MCF 10A (cell line): ENCODE measurements around the gene MUSK. TPM values are rescaled to one million over a fixed set of nuclear protein-coding genes. Genes with fewer than 3 reads are reported as not detected.
"Not testable (repeated sequence)": the region's sequence is repeated elsewhere in the genome, so short reads cannot be mapped to it uniquely, and the experiment has no call there.

Experiments
- BruUV-seq: library from RNA; stranded (reverse); fragments of 400-500 nt; replicated peaks from 2 replicates; lab custom pipeline; 2021; lab: Mats Ljungman, UMichigan
- CTCF ChIA-PET: fragments of 300-600 bp; sonication (Branson Sonifier 250); formaldehyde crosslinking; extraction: SDS; loops from one replicate; lab custom pipeline; 2021; ENCODE audit warnings: antibody characterized with exemption, inconsistent platforms; lab: Yijun Ruan, JAX
- POLR2A ChIA-PET: fragments of 300-600, 350-650 bp; sonication (Branson Sonifier 250); formaldehyde crosslinking; extraction: SDS; loops from one replicate; lab custom pipeline; 2020; ENCODE audit warnings: antibody characterized with exemption, inconsistent platforms; lab: Yijun Ruan, JAX
- DNase-seq: peaks from one replicate; pipeline ENCODE4 v3.0.0-alpha.2; 2018; ENCODE audit not compliant: unreplicated experiment
- H3K27ac Mint-ChIP-seq: one replicate; pipeline ENCODE4 v1.8.0; 2022; ENCODE audit warnings: mild to moderate bottlenecking, low read depth, mixed read lengths; ENCODE audit not compliant: unreplicated experiment
- H3K27me3 Mint-ChIP-seq: one replicate; pipeline ENCODE4 v1.8.0; 2022; ENCODE audit warnings: mixed read lengths; ENCODE audit not compliant: insufficient read depth, unreplicated experiment
- H3K36me3 Mint-ChIP-seq: one replicate; pipeline ENCODE4 v1.8.0; 2022; ENCODE audit warnings: mild to moderate bottlenecking, moderate library complexity, mixed read lengths; ENCODE audit not compliant: insufficient read depth, unreplicated experiment
- H3K4me1 Mint-ChIP-seq: one replicate; pipeline ENCODE4 v1.8.0; 2022; ENCODE audit warnings: mixed read lengths; ENCODE audit not compliant: insufficient read depth, unreplicated experiment
- H3K4me3 Mint-ChIP-seq: one replicate; pipeline ENCODE4 v1.8.0; 2022; ENCODE audit warnings: mild to moderate bottlenecking, moderate library complexity, mixed read lengths; ENCODE audit not compliant: unreplicated experiment
- H3K9me3 Mint-ChIP-seq: one replicate; pipeline ENCODE4 v1.8.0; 2022; ENCODE audit warnings: mixed read lengths; ENCODE audit not compliant: unreplicated experiment
- intact Hi-C: fragments of 100-400 bp; cut with micrococcal nuclease; formaldehyde crosslinking; loops from 2 replicates; pipeline ENCODE4 v1.14.1; 2022
- total RNA-seq: library from RNA; stranded (reverse); gene quantifications from 2 replicates; pipeline ENCODE4 v1.2.3, GENCODE V29; 2022
- TF ChIP-seq, protein P1 (sequence below): fragments of 200-600 bp; IDR thresholded peaks from one replicate; pipeline ENCODE4 v1.8.0; 2022; ENCODE audit warnings: antibody characterized with exemption, mild to moderate bottlenecking; ENCODE audit not compliant: unreplicated experiment

The MUSK gene
- total RNA-seq, 1 experiment from 2014 or later: not detected

DNA sequence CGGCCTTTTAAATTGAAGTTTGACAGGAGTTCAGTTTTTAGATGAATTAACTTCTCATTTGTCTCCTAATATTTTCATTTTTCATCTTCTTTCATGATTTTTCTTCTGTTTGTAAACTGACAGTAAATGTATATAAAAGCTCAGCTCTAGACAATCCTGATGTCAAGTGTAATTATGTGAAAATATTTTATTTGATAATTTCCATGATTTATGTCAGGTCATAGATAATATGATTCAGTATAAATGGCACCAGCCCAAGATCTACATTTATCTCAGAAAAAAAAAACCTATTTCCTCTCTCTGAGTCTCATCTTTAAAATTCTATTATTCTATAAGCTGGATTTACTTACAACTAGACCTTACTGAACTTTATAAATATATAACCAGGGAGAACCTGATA lies 115.7 kb downstream of the MUSK start:
- DNase-seq: no peak
- Mint-ChIP-seq H3K4me1 (no peaks in the 10 kb centered on the region), H3K27ac (no peak overlapping the region), H3K4me3 (no peak overlapping the region), H3K27me3 (no peaks in the 10 kb centered on the region), H3K36me3 (no peaks in the 10 kb centered on the region), H3K9me3 (no peaks in the 10 kb centered on the region)
- CTCF ChIA-PET: no interaction called here
- POLR2A ChIA-PET: interaction anchor here (1.1 to 1.4 kb wide), 2 partner anchors 16 to 26 kb away, joined by 3 read pairs; no protein-coding TSS in a partner anchor
- BruUV-seq: no TSS peak
- TF ChIP-seq, protein P1, sequence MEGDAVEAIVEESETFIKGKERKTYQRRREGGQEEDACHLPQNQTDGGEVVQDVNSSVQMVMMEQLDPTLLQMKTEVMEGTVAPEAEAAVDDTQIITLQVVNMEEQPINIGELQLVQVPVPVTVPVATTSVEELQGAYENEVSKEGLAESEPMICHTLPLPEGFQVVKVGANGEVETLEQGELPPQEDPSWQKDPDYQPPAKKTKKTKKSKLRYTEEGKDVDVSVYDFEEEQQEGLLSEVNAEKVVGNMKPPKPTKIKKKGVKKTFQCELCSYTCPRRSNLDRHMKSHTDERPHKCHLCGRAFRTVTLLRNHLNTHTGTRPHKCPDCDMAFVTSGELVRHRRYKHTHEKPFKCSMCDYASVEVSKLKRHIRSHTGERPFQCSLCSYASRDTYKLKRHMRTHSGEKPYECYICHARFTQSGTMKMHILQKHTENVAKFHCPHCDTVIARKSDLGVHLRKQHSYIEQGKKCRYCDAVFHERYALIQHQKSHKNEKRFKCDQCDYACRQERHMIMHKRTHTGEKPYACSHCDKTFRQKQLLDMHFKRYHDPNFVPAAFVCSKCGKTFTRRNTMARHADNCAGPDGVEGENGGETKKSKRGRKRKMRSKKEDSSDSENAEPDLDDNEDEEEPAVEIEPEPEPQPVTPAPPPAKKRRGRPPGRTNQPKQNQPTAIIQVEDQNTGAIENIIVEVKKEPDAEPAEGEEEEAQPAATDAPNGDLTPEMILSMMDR: no peak
- intact Hi-C loops: no loop called here

DNA sequence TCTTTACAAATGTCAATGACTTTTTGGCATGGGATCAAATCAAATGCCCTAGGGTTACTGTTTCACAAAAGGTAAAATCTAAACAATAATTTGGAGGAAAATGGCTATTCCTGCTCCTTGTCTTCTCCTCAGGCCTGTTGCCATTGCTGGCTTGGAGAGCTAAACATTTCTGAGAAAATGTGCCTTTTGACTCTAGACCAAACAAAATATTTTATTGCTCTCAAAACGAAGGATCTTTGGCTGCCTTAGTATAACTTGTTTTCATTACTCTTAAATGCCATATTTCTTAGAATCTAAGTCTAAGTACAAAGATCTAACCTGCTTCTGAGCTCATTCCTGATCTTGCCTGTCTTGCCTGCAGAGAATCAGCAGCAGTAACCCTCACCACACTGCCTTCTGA lies 116.6 kb downstream of the MUSK start:
- H3K4me3 Mint-ChIP-seq: no peak overlapping the region
- CTCF ChIA-PET: interaction anchor here (0.7 kb wide), 1 partner anchor 8 kb away, joined by 3 read pairs; no protein-coding TSS in a partner anchor
- no peak for DNase-seq
- no peak overlapping the region for H3K27ac Mint-ChIP-seq
- H3K9me3 Mint-ChIP-seq: no peaks in the 10 kb centered on the region
- no TSS peak for BruUV-seq
- H3K27me3 Mint-ChIP-seq: no peaks in the 10 kb centered on the region
- TF ChIP-seq, protein P1: no peak
- POLR2A ChIA-PET: interaction anchor here (1.1 to 1.4 kb wide), 2 partner anchors 17 to 26 kb away, joined by 3 read pairs; no protein-coding TSS in a partner anchor
- intact Hi-C loops: no loop called here
- H3K4me1 Mint-ChIP-seq: no peaks in the 10 kb centered on the region
- H3K36me3 Mint-ChIP-seq: no peaks in the 10 kb centered on the region

GRCh38 chr9:110788396-110788795 lies 119.8 kb downstream of the MUSK start:
- POLR2A ChIA-PET, H3K4me3 Mint-ChIP-seq, intact Hi-C loops, H3K27ac Mint-ChIP-seq, DNase-seq, H3K9me3 Mint-ChIP-seq, H3K36me3 Mint-ChIP-seq, BruUV-seq, H3K4me1 Mint-ChIP-seq, H3K27me3 Mint-ChIP-seq: not testable (repeated sequence)
- CTCF ChIA-PET: interaction anchor here (0.7 kb wide), 1 partner anchor 344 kb away, joined by 3 read pairs; no protein-coding TSS in a partner anchor

- Mint-ChIP-seq H3K27ac (no peak overlapping the region), H3K4me1 (no peaks in the 10 kb centered on the region), H3K9me3 (no peaks in the 10 kb centered on the region), H3K4me3 (no peak overlapping the region), H3K36me3 (no peaks in the 10 kb centered on the region), H3K27me3 (no peaks in the 10 kb centered on the region)
- BruUV-seq: no TSS peak
- POLR2A ChIA-PET: no interaction called here
- DNase-seq: no peak
- intact Hi-C loops: no loop called here
- TF ChIP-seq, protein P1: no peak
- CTCF ChIA-PET: interaction anchor here (0.7 kb wide), 1 partner anchor 343 kb away, joined by 3 read pairs; no protein-coding TSS in a partner anchor
These were observed 120.3 kb downstream of the MUSK start for GRCh38 chr9:110788871-110789270.
